Measurements from ENCODE around the gene PLEKHM3.

Gene PLEKHM3

GRCh38 chr2:207991944-207992343, 33.4 kb downstream of the PLEKHM3 start:
- DNase-seq, result no peak

DNA sequence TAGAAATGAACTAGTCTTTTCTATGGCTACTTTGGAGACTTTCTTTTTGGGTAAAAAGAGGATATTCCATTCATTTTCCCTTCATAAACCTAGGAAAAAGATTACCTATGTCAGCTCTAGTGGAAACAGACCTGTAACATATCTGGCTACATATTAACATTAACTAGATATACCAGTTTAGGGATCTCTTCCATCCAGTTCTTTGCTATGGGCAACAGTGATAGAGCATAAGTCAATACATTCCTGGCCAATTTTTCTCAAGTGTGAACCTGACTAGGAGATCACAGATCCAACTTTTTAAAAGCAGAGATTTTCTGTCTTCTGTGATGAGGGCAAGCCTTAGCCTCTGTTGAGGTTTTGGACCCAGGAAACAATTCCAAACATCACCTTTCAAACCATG, 34.5 kb downstream of the PLEKHM3 start:
- DNase-seq, result no peak

DNA sequence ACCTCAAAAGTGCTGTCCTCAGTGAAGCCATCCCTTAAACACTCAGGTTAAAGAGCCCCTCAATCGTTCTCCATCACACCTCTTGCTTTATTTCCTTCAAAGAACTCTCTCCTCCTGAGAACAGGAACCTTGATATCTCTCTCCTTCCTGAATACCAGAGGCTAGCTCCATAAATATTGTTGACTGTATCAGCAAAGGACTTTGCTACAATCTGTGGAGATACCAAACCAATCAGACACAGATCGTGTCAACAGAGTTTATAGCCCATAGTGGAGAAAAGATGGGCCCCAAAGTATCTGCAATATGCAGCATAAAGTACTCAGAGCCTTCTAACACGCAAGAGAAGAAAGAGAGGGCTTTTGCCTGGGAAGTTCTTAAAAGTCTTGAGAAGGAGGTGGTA, 36.4 kb downstream of the PLEKHM3 start:
- DNase-seq, result no peak

- no peak for DNase-seq
Measured at GRCh38 chr2:207987025-207987716, 38.2 kb downstream of the PLEKHM3 start.

DNA sequence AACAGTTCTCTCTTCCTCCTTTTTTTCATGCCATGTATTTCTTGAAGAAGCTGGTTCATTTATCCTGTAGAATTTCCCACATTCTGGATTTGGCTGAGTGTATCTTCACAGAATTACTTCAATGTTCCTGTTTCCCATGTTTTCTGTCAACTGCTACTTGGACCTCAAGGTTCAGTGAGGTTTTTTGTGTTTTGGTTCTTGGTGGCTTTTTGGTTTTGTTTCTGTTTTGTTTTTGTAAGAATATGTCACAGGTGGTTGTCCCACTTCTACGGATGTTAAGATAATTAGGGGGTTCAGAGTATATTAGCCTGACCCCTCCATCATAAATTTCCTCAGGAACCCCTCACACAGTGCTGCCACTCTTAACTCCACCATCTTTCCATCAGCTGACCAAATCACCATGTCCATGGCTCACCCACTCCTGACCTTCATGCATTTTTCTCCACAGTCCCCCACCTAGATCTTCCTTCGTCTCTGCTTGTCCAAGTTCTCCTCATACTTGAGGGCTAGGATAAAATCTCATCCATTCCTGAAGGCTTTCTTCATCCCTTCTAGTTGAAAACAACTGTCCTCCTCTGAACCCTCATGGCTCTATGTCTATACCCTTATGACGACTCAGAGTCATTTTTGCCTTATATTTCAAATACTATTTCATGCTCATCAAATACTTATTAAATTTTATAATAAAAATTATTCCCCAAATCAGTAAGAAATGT, 40.4 kb downstream of the PLEKHM3 start:
- DNase-seq, result no peak

- DNase-seq, result no peak
Measured at GRCh38 chr2:207983641-207984042, 41.7 kb downstream of the PLEKHM3 start.

GRCh38 chr2:207978177-207978948, 47.0 kb downstream of the PLEKHM3 start:
- DNase-seq, result no peak

- DNase-seq, result no peak
Measured at GRCh38 chr2:207975921-207976320, 49.4 kb downstream of the PLEKHM3 start.

- no peak for DNase-seq
Measured at GRCh38 chr2:207974216-207974605, 51.1 kb downstream of the PLEKHM3 start.

GRCh38 chr2:207970826-207971180, 54.5 kb downstream of the PLEKHM3 start:
- no peak for DNase-seq

DNA sequence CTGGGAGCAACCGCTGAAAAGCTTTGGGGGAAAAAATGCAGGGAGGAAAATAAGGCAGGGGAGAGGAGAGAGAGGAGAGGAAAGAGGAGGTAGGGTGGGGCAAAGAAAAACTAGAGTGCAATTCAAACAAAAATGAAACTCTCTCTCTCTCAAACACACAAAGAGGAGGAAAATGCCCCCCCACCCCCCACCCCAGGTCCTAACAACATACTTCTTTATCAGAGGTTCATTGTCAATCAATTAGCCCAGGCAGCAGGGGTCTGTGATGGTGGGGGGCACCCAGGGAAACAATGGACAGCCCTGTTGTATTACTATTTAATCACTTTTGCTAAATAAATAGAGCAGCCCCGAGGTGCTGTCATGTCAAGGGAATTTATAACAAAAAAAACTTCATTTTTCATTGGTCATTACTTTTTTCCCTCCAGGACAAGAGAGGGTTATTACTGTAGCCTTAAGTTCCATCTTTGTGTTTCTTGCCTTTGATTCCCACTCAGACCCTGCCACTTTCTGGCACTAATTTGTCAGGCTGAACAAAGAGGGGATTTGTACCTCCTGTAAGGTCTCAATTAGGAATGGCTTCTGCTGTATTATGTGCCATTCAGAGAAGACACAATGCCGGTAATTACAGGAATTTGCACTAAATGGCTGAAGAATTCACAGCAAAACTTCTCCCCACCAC, 55.0 kb downstream of the PLEKHM3 start:
- no peak for DNase-seq

- no peak for DNase-seq
Measured at GRCh38 chr2:207969249-207969648, 56.1 kb downstream of the PLEKHM3 start.

- no peak for DNase-seq
Measured at GRCh38 chr2:207967121-207967520, 58.2 kb downstream of the PLEKHM3 start.

DNA sequence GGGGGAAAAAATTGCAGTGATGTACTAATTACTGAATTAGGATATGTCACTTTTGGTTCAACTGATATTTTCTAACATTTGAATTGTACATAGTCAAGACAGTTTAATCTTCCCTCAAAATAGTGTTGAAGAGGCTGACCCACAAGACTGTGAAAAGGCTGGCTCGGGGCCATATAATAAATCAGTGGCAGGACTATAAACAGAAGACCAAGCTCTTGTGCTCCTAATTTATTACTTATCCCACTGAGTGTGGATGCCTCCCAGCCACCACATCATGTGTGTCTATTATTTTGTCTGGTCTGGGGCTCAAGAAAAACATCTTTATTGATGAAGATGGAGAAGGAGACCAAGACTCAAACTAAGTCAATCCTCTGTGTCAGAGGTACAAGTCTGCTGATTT, 64.4 kb downstream of the PLEKHM3 start:
- DNase-seq, result no peak

DNA sequence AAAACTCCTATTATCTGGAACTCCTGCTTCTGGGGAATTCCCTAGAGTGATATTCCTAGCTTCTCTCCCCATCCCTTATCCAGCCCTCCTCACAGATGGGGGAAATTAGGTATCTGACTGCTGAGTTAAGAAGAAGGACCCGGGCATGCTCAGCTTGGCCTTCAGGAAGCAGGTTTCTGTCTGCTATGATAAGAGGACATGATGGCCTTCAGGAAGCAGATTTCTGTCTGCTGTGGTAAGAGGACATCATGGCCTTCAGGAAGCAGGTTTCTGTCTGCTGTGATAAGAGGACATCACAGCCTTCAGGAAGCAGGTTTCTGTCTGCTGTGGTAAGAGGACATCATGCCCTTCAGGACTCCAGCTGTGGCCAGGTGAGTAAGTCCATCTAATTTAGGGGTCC, 65.2 kb downstream of the PLEKHM3 start:
- no peak for DNase-seq

- no peak for DNase-seq
Measured at GRCh38 chr2:207956771-207957170, 68.6 kb downstream of the PLEKHM3 start.

DNA sequence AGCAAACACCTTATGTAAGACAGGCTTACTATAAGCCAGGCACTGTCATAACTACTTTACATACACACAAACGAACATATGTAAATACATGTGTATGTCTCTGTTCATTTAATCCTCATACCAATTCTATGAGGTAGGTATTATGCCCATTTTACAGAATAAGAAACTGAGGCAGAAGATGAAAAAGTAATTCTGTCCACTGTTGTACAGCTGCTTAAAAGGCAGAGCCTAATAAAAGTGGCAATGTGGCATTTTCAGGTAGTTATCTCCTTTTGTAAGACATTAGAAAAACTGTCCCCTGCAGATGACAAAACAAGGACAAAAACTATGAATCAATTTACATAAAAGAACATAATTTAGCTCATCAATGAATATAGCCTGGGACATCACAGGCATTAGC, 69.9 kb downstream of the PLEKHM3 start:
- DNase-seq, result no peak

GRCh38 chr2:207953354-207953753, 72.0 kb downstream of the PLEKHM3 start:
- no peak for DNase-seq

DNA sequence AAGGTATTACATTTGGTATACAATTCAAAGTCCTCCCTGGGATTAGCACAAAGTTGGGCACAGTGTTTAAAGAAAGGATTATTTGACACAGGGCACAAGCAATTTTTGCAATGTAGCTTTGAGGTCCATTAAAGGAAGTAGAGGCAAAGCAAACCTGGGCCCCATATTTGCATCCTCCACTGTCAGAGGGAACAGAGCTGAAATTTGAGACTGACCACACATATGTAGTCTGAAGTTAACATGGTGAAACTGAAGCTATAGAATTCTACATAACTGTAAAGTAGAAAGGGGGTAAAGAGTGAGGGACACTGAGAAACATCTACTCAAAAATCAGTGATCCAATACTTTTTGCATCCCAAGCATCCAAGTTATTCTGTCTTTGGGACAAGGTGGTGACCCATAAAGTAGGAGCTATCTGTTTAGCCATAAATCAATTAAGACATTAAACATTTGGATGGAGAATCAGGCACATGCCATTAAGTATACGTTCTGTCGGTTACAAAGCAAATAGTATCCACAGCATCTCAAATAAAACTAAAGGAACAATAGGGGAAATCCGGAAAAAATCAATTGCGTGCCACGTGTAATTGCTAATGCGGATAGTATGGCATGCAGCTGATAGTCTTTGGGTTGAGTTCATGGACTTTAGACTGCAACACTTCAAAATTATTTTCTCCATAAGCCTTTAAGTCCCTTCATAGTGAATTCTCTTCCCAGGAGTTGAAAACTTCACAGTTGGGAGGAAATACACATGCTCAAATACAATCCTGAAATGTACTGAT, 72.6 kb downstream of the PLEKHM3 start:
- DNase-seq, result no peak

- no peak for DNase-seq
Measured at GRCh38 chr2:207951734-207952470, 73.4 kb downstream of the PLEKHM3 start.

- DNase-seq, result no peak
Measured at GRCh38 chr2:207950761-207951114, 74.6 kb downstream of the PLEKHM3 start.

All from NCI-H1105 (cell line).